A673 (cell line): Measurements from ENCODE around the gene TASP1. TPM values are rescaled to one million over a fixed set of nuclear protein-coding genes. Genes with fewer than 3 reads are reported as not detected.
"Not testable (repeated sequence)": the region's sequence is repeated elsewhere in the genome, so short reads cannot be mapped to it uniquely, and the experiment has no call there.

Source experiments
- BruUV-seq: library from RNA; stranded (reverse); fragments of 400-500 nt; replicated peaks from 2 replicates; lab custom pipeline; 2021; lab: Mats Ljungman, UMichigan
- CTCF ChIA-PET: fragments of 300-600 bp; sonication (Branson Sonifier 250); formaldehyde crosslinking; loops from one replicate; lab custom pipeline; 2022; ENCODE audit warnings: antibody characterized with exemption; lab: Charles Lee
- POLR2A ChIA-PET: fragments of 300-600 bp; sonication (Branson Sonifier 250); formaldehyde crosslinking; loops from one replicate; lab custom pipeline; 2022; ENCODE audit warnings: antibody characterized with exemption; ENCODE audit not compliant: low non-redundant PET; lab: Charles Lee
- DNase-seq: peaks from one replicate; pipeline ENCODE4 v3.0.0-alpha.2; 2015; ENCODE audit warnings: low spot score
- H3K27ac ChIP-seq: fragments of 200-600 bp; sonication (generic); 2 replicates; pipeline ENCODE4 v1.5.1; 2016; ENCODE audit warnings: mixed run types, low read depth, mild to moderate bottlenecking, mixed read lengths, antibody characterized with exemption, low read length; ENCODE audit not compliant: poor library complexity, severe bottlenecking
- H3K27me3 ChIP-seq: fragments of 200-600 bp; sonication (generic); replicated peaks from 2 replicates; pipeline ENCODE4 v1.6.1; 2017; ENCODE audit warnings: mixed run types, low read depth, mild to moderate bottlenecking, mixed read lengths, antibody characterized with exemption, low read length; ENCODE audit not compliant: insufficient read depth, poor library complexity
- H3K36me3 ChIP-seq: fragments of 200-600 bp; sonication (generic); 2 replicates; pipeline ENCODE4 v1.6.1; 2016; ENCODE audit warnings: mixed run types, mild to moderate bottlenecking, mixed read lengths, antibody characterized with exemption, low read length; ENCODE audit not compliant: insufficient read depth, poor library complexity, severe bottlenecking
- H3K4me1 ChIP-seq: fragments of 200-600 bp; sonication (generic); 2 replicates; pipeline ENCODE4 v1.6.1; 2017; ENCODE audit warnings: mixed run types, mild to moderate bottlenecking, mixed read lengths, antibody characterized with exemption, low read length; ENCODE audit not compliant: insufficient read depth, poor library complexity, severe bottlenecking
- H3K4me3 ChIP-seq: fragments of 200-600 bp; sonication (generic); 2 replicates; pipeline ENCODE4 v1.5.1; 2016; ENCODE audit warnings: low read depth, mixed run types, mild to moderate bottlenecking, mixed read lengths, low read length; ENCODE audit not compliant: poor library complexity, severe bottlenecking
- H3K9me3 ChIP-seq: fragments of 200-600 bp; sonication (generic); 2 replicates; pipeline ENCODE4 v1.6.1; 2016; ENCODE audit warnings: mixed run types, low read depth, mild to moderate bottlenecking, mixed read lengths, antibody characterized with exemption, low read length; ENCODE audit not compliant: poor library complexity, severe bottlenecking
- EZH2 ChIP-seq: fragments of 200-600 bp; sonication (generic); IDR thresholded peaks from 2 replicates; pipeline ENCODE4 v1.6.1; 2017; ENCODE audit warnings: borderline replicate concordance, low read depth, mild to moderate bottlenecking, mixed read lengths, antibody characterized with exemption, low read length; ENCODE audit not compliant: poor library complexity, severe bottlenecking
- intact Hi-C: fragments of 100-400 bp; cut with micrococcal nuclease; formaldehyde crosslinking; loops from one replicate; pipeline ENCODE4 v1.10.0; 2022; ENCODE audit not compliant: unreplicated experiment
- total RNA-seq: library from RNA; stranded (reverse); gene quantifications from 2 replicates; pipeline ENCODE4 v1.2.3, GENCODE V29; 2021
- TF ChIP-seq, protein P1 (sequence below): fragments of 300-800, 200-600 bp; sonication (generic); conservative IDR thresholded peaks from 2 replicates; pipeline ENCODE4 v1.5.1; 2017; ENCODE audit warnings: low read depth, mild to moderate bottlenecking, antibody characterized with exemption, low read length, moderate library complexity, mixed read lengths

The TASP1 gene
- total RNA-seq, 1 experiment from 2014 or later = 15.6 TPM

DNA sequence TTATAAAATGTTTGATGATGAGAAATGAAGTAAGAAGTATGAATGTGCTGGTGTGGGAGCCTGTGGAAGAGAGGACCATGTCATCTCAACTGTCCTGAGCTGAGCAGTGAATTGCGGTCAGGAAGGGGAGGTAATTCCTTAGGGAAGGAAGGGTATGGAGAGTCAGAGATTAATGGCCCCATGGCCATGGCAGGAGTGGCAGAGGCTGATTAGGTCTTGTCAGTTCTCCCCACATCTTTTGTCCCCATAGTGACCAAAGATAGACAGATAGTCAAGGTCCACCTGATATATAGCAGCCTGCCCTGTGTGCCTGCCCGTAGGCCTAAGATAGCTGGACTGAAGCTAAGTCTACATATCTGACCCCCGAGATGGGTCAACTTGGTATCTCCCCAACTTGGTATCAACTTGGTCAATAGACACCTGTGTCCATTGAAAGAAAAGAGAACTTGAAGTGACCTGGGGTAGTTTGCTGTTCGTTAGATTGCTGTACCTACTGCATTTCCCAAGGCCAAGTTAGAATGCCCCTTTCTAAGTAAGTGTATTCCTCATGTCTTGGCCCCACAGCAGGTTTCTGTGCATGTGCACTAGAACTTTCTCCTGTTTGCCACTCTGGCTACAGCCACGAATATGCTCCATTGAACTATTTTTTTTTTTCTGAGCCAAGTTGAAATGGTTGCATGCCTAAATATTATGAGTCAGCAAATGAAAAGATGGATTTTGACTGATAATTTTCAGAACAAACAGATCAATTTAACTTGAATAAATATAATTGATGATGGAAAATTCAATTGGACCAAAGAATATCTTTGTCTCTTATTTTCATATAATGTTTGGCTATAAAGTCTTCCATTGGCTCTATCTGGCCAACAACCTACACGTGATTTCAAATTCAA lies 274.2 kb downstream of the TASP1 start:
- CTCF ChIA-PET = no interaction called here

DNA sequence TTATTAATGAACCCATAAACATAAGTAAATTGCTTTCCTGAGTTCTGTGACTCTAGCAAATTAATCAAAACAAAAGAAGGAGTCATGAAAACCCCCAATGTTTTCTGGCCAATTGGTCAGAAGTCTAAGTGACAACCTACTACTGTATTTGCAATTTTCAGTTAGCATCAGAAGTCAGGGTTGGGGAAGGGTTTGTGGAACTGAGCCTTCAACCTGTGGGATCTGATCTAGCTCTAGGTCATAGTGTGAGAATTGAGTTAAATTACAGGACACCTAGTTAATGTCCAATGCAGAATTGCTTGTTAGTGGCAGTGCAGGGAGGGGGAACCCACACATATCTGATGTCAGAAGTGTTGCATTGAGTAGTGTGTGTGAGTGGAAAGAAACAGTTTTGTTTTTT lies 275.3 kb downstream of the TASP1 start:
- ChIA-PET POLR2A (no interaction called here), CTCF (no interaction called here)
- Histone ChIP-seq H3K9me3 (no peaks in the 10 kb centered on the region), H3K27ac (no peak overlapping the region), H3K4me1 (no peaks in the 10 kb centered on the region), H3K36me3 (no peaks in the 10 kb centered on the region), H3K27me3 (no peaks in the 10 kb centered on the region), H3K4me3 (no peak overlapping the region)
- TF ChIP-seq, protein P1, sequence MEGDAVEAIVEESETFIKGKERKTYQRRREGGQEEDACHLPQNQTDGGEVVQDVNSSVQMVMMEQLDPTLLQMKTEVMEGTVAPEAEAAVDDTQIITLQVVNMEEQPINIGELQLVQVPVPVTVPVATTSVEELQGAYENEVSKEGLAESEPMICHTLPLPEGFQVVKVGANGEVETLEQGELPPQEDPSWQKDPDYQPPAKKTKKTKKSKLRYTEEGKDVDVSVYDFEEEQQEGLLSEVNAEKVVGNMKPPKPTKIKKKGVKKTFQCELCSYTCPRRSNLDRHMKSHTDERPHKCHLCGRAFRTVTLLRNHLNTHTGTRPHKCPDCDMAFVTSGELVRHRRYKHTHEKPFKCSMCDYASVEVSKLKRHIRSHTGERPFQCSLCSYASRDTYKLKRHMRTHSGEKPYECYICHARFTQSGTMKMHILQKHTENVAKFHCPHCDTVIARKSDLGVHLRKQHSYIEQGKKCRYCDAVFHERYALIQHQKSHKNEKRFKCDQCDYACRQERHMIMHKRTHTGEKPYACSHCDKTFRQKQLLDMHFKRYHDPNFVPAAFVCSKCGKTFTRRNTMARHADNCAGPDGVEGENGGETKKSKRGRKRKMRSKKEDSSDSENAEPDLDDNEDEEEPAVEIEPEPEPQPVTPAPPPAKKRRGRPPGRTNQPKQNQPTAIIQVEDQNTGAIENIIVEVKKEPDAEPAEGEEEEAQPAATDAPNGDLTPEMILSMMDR = no peak
- TF ChIP-seq EZH2 = no peak
- no peak for DNase-seq
- intact Hi-C loops = no loop called here
- BruUV-seq = no TSS peak

More for the DNA sequence above, 274.2 kb downstream of the TASP1 start:
- Histone ChIP-seq H3K4me3 (no peak overlapping the region), H3K36me3 (no peaks in the 10 kb centered on the region), H3K4me1 (no peaks in the 10 kb centered on the region), H3K27ac (no peak overlapping the region), H3K9me3 (no peaks in the 10 kb centered on the region), H3K27me3 (no peaks in the 10 kb centered on the region)
- no peak for DNase-seq
- no TSS peak for BruUV-seq
- intact Hi-C loops = no loop called here
- TF ChIP-seq, protein P1 = no peak
- no peak for TF ChIP-seq EZH2
- POLR2A ChIA-PET = no interaction called here

DNA sequence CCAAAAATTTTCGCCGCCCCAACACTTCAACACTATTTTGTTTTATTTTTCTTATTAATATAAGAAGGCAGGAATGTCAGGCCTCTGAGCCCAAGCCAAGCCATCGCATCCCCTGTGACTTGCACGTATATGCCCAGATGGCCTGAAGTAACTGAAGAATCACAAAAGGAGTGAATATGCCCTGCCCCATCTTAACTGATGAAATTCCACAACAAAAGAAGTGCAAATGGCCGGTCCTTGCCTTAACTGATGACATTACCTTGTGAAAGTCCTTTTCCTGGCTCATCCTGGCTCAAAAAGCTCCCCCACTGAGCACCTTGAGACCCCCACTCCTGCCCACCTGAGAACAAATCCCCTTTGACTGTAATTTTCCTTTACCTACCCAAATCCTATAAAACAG lies 276.6 kb downstream of the TASP1 start:
- H3K4me3 ChIP-seq, BruUV-seq, H3K27ac ChIP-seq, DNase-seq, CTCF ChIA-PET, H3K9me3 ChIP-seq, H3K27me3 ChIP-seq, H3K4me1 ChIP-seq, H3K36me3 ChIP-seq, intact Hi-C loops, POLR2A ChIA-PET: not testable (repeated sequence)

DNA sequence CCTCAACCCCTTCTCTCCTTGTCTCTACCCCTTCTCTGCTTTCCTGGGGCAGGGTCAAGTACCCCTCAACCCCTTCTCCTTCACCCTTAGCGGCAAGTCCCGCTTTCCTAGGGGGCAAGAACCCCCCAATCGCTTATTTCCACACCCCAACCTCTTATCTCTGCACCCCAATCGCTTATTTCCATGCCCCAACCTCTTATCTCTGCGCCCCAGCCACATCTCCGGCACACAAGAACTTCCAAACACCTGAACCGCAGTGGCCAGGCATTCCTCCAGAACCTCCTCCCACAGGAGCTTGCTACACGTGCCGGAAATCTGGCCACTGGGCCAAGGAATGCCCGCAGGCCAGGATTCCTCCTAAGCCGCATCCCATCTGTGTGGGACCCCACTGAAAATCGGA lies 279.8 kb downstream of the TASP1 start:
- CTCF ChIA-PET, POLR2A ChIA-PET, intact Hi-C loops, H3K4me3 ChIP-seq, DNase-seq, H3K27ac ChIP-seq, BruUV-seq, H3K27me3 ChIP-seq, H3K9me3 ChIP-seq, H3K36me3 ChIP-seq: not testable (repeated sequence)
- peaks cover 13% of the 10 kb centered on the region for H3K4me1 ChIP-seq

DNA sequence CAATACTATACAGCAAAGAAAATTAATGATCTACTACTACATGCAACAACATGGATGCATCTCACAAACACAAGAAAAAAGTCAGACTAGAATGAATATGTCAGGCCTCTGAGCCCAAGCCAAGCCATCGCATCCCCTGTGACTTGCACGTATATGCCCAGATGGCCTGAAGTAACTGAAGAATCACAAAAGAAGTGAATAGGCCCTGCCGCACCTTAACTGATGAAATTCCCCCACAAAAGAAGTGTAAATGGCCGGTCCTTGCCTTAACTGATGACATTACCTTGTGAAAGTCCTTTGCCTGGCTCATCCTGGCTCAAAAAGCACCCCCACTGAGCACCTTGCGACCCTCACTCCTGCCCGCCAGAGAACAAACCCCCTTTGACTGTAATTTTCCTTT lies 280.9 kb downstream of the TASP1 start:
- DNase-seq, CTCF ChIA-PET, BruUV-seq, H3K36me3 ChIP-seq, POLR2A ChIA-PET, intact Hi-C loops, H3K27me3 ChIP-seq, H3K27ac ChIP-seq, H3K4me3 ChIP-seq, H3K9me3 ChIP-seq: not testable (repeated sequence)
- H3K4me1 ChIP-seq = peaks cover 24% of the 10 kb centered on the region
